HepG2 (cell line): ENCODE data around the gene CCBE1.

Experiments
- CHD2 ChIP-seq: IDR thresholded peaks from 2 replicates; pipeline ENCODE4 v1.6.1; 2011; ENCODE audit warnings: low read depth, low read length, improper control_type of control experiment
- CREB1 ChIP-seq, 2 experiments: fragments of 450-650 bp in 1 of 2; IDR thresholded peaks; 2 replicates each; pipeline ENCODE4 v1.6.1; 2016 to 2017; ENCODE audit warnings: control low read depth in 1 of 2, mild to moderate bottlenecking in 1 of 2, missing compliant biosample characterization in 1 of 2, missing genetic modification characterization in 1 of 2
- CREB3 ChIP-seq: sonication (generic); formaldehyde crosslinking; IDR thresholded peaks from 2 replicates; pipeline ENCODE4 v1.5.0; 2020; ENCODE audit warnings: missing genetic modification reagents
- MXI1 ChIP-seq: IDR thresholded peaks from 3 replicates; pipeline ENCODE4 v1.6.1; 2012; ENCODE audit warnings: low read depth, low read length, inconsistent platforms, borderline replicate concordance
- PCBP1 ChIP-seq: fragments of 200-400 bp; formaldehyde crosslinking; IDR thresholded peaks from 2 replicates; pipeline ENCODE4 v1.6.1; 2017; ENCODE audit warnings: mild to moderate bottlenecking, low read depth, low read length, borderline replicate concordance
- TBP ChIP-seq: sonication (generic); formaldehyde crosslinking; IDR thresholded peaks from 2 replicates; pipeline ENCODE4 v1.5.0; 2020; ENCODE audit warnings: missing genetic modification reagents
- ZNF512B ChIP-seq: sonication (generic); formaldehyde crosslinking; IDR thresholded peaks from 2 replicates; pipeline ENCODE4 v1.5.1; 2020; ENCODE audit warnings: missing genetic modification reagents, mild to moderate bottlenecking, borderline replicate concordance
- ZNF639 ChIP-seq: conservative IDR thresholded peaks from 2 replicates; pipeline ENCODE4 v1.6.1; 2018; ENCODE audit warnings: missing genetic modification reagents
- TF ChIP-seq, protein P1 (sequence below): IDR thresholded peaks from 2 replicates; pipeline ENCODE4 v1.6.1; 2012; ENCODE audit warnings: inconsistent platforms
- TF ChIP-seq, protein P2 (sequence below): sonication (generic); formaldehyde crosslinking; IDR thresholded peaks from 2 replicates; pipeline ENCODE4 v1.4.0; 2020; ENCODE audit warnings: missing genetic modification reagents

DNA sequence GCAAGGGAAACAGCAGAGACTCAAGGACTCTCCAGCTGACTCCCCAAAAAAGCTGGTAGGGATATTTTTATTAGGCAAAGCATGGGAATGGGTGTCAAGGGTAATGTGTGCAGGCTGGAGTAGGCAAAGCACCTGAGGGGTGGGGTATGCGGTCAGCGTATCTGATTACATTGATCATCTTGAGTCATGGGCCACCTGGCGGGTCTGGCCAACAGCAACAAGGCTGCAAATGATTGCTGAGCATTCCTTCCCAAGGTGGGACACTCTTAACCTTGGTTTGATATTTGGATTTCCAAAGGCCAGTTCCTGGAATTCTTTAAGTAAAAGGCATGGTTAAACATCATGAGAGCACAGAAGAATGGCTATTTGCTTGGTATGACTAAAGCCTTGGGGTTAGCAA, 32.6 kb upstream of the CCBE1 start:
- no peak for TF ChIP-seq MXI1
- no peak for TF ChIP-seq PCBP1
- no peak for TF ChIP-seq TBP (CRISPR knock-in tag)
- TF ChIP-seq ZNF639 (CRISPR knock-in tag), result no peak
- no peak for TF ChIP-seq CREB1 (IDR thresholded peaks at IDR 0.05)
- TF ChIP-seq CREB1 (CRISPR knock-in tag; IDR thresholded peaks at IDR 0.05), result no peak
- TF ChIP-seq, protein P1, sequence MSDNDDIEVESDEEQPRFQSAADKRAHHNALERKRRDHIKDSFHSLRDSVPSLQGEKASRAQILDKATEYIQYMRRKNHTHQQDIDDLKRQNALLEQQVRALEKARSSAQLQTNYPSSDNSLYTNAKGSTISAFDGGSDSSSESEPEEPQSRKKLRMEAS, result no peak
- no peak for TF ChIP-seq ZNF512B
- TF ChIP-seq CHD2, result no peak
- TF ChIP-seq, protein P2, sequence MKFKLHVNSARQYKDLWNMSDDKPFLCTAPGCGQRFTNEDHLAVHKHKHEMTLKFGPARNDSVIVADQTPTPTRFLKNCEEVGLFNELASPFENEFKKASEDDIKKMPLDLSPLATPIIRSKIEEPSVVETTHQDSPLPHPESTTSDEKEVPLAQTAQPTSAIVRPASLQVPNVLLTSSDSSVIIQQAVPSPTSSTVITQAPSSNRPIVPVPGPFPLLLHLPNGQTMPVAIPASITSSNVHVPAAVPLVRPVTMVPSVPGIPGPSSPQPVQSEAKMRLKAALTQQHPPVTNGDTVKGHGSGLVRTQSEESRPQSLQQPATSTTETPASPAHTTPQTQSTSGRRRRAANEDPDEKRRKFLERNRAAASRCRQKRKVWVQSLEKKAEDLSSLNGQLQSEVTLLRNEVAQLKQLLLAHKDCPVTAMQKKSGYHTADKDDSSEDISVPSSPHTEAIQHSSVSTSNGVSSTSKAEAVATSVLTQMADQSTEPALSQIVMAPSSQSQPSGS (CRISPR knock-in tag), result no peak
- no peak for TF ChIP-seq CREB3 (CRISPR knock-in tag)
